GM12801 (cell line): ENCODE results near the gene SPPL2B.

Experiments
- TF ChIP-seq, protein P1 (sequence below): IDR thresholded peaks from one replicate; pipeline ENCODE4 v1.5.1; 2011; ENCODE audit warnings: control low read depth; ENCODE audit not compliant: insufficient read length; ENCODE audit errors: extremely low read depth

SPPL2B gene

DNA sequence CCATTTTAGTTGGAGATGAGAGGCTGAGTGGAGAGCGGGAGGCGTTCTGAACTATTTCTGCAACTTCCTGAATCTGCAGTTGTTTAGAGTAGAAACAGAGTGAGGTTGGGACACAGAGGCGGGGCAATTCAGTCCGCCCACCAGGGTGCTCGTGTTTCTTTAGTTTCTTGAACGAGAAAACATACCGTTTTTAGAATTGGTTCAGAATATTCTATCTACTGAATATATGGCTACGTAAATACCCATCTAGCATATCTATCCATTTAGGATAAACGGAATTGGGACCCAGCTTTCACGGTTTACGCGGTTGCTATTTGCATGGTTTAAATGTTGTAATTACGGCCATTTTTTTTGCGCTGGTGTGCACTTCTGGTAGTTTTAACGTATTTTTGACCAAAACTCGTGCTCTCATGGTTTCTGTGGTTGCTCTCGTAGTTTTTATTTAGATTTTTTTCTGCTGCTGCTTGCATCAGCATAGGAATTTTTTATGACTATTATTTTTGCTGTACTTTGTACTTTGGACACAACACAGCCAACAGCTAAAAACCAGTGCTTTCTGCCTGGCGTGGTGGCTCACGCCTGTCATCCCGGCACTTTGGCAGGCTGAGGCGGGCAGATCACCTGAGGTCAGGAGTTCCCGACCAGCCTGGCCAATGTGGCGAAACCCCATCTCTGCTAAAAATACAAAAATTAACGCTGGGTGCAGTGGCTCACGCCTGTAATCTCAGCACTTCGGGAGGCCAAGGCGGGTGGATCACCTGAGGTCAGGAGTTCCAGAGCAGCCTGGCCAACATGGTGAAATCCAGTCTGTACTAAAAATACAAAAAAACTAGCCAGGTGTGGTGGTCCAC lies 66.2 kb downstream of the SPPL2B start:
- TF ChIP-seq, protein P1, sequence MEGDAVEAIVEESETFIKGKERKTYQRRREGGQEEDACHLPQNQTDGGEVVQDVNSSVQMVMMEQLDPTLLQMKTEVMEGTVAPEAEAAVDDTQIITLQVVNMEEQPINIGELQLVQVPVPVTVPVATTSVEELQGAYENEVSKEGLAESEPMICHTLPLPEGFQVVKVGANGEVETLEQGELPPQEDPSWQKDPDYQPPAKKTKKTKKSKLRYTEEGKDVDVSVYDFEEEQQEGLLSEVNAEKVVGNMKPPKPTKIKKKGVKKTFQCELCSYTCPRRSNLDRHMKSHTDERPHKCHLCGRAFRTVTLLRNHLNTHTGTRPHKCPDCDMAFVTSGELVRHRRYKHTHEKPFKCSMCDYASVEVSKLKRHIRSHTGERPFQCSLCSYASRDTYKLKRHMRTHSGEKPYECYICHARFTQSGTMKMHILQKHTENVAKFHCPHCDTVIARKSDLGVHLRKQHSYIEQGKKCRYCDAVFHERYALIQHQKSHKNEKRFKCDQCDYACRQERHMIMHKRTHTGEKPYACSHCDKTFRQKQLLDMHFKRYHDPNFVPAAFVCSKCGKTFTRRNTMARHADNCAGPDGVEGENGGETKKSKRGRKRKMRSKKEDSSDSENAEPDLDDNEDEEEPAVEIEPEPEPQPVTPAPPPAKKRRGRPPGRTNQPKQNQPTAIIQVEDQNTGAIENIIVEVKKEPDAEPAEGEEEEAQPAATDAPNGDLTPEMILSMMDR = no peak

DNA sequence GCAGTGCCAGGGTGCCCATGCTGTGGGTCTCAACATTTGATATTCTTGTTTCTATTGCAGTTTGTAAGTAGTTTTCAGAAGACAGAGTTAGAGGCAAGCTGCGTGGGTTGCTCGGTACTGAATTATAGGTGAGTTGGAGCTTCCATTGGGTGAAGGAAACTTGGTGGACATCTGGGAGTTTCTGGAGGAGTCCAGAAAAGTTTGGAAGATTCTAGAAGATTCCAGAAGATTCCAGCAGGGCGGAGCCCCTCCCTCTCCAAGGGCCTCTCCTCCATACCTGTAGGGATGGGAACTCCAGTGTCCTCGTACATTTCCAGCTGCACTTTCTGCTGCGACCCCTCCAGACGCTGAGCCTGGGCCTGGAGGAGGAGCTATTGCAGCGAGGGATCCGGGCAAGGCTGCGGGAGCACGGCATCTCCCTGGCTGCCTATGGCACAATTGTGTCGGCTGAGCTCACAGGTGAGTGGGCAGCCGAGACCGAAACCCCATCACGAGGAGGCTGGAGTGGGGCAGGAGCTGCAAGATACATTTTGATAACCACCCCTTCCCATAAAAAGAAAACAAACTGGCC lies 70.3 kb downstream of the SPPL2B start:
- TF ChIP-seq, protein P1 = no peak

DNA sequence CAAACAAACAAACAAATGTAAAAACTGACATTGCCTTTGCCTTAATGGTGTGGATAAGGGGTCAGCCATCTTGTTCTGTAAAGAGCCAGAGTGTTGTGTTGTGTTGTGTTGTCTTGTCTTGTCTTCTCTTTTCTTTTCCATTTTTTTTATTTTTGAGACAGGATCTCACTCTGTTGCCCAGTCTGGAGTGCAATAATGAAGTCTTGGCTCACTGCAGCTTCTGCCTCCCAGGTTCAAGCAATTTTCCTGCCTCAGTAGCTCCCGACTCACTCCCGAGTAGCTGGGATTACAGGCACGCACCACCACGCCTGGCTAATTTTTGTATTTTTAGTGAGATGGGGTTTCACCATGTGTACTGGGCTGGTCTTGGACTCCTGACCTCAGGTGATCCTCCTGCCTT lies 71.1 kb downstream of the SPPL2B start:
- TF ChIP-seq, protein P1 = no peak
